Right lobe of liver (tissue), 6 donors: Measurements from ENCODE around the gene ROGDI. TPM values are rescaled to one million over a fixed set of nuclear protein-coding genes. Genes with fewer than 3 reads are reported as not detected.
A peak's percentile ranks its signal among the peaks of the same experiment; 100 is the strongest.

Experiments
- ATAC-seq, 4 donors: fragments of 200-7000 bp; cut with Tn5 transposase; one replicate each; pipeline ENCODE4 v1.9.1; 2020; ENCODE audit warnings: mild to moderate bottlenecking in 4 of 4, moderate library complexity in 4 of 4
- DNase-seq, 3 donors: peaks; one replicate each; pipeline ENCODE4 v3.0.0-alpha.2; 2020
- H3K27ac ChIP-seq, 3 donors: fragments of 200-600 bp; one replicate each; pipeline ENCODE4 v1.8.0; 2022
- H3K27me3 ChIP-seq, 2 donors: fragments of 200-600 bp; one replicate each; pipeline ENCODE4 v1.8.0; 2022
- H3K36me3 ChIP-seq, 4 donors: fragments of 200-600 bp; sonication (generic) in 1 of 4; one replicate each; pipeline versions ENCODE4 v1.5.1 to v1.8.0; 2017 to 2022; ENCODE audit warnings: control low read depth in 1 of 4
- H3K4me1 ChIP-seq, 4 donors: fragments of 200-600 bp; sonication (generic) in 1 of 4; one replicate each; pipeline versions ENCODE4 v1.5.1 to v1.8.0; 2017 to 2022; ENCODE audit warnings: control low read depth in 1 of 4
- H3K4me3 ChIP-seq, 3 donors: fragments of 200-600 bp; one replicate each; pipeline ENCODE4 v1.8.0; 2022
- H3K9me3 ChIP-seq, 4 donors: fragments of 200-600 bp; sonication (generic) in 1 of 4; one replicate each; pipeline versions ENCODE4 v1.5.1 to v1.8.0; 2017 to 2022; ENCODE audit warnings: control low read depth in 1 of 4
- POLR2A ChIP-seq: fragments of 450-650 bp; IDR thresholded peaks from one replicate; pipeline ENCODE4 v1.6.1; 2017; ENCODE audit warnings: antibody characterized with exemption, mild to moderate bottlenecking
- whole genome bisulfite sequencing: methylation state at CpG from one replicate; pipeline ENCODE4 v1.1.6; 2018; ENCODE audit warnings: low coverage, low lambda C conversion rate; ENCODE audit not compliant: insufficient coverage; ENCODE audit errors: missing lambda C conversion rate; 5-methylcytosine and 5-hydroxymethylcytosine counted together
- intact Hi-C, 2 donors: fragments of 100-400 bp; cut with DNase I; formaldehyde crosslinking; loops; one replicate each; pipeline versions ENCODE4 v1.11.2 to v1.14.1; 2022
- long read RNA-seq: library from polyadenylated mRNA; unstranded; transcript quantifications from one replicate; pipeline ENCODE4 v2.0.0, GENCODE V29; 2019
- total RNA-seq, 6 experiments: library from RNA; depleted of rRNA in 2 of 6; stranded (reverse); fragments of >200 nt in 2 of 6; fragmentation: NEBNext Ultra II Directional in 3 of 6; extraction: Animal tissue kit (Norgen Biotek cat#: 25700) in 3 of 6; gene quantifications; one replicate each; pipeline versions ENCODE4 v1.1.0 to v1.2.4, GENCODE V29; 2016 to 2023
- TF ChIP-seq, protein P1 (sequence below), 4 donors: fragments of 200-600 bp in 3 of 4; fragments of 450-650 bp in 1 of 4; IDR thresholded peaks; one replicate each; pipeline versions ENCODE4 v1.5.1 to v1.8.0; 2016 to 2022; ENCODE audit warnings: antibody characterized with exemption in 4 of 4, mild to moderate bottlenecking in 2 of 4
- donor health status: DM: no; HTN: yes; CAD: no.
- donor health status: DM: no; HTN: no; CAD: no.
- donor health status: DM: no; HTN: no; CAD: no.
- donor health status: DM: no; HTN: yes; CAD: no.
- donor health status: DM: no; HTN: yes; CAD: no.

ROGDI gene, protein sequence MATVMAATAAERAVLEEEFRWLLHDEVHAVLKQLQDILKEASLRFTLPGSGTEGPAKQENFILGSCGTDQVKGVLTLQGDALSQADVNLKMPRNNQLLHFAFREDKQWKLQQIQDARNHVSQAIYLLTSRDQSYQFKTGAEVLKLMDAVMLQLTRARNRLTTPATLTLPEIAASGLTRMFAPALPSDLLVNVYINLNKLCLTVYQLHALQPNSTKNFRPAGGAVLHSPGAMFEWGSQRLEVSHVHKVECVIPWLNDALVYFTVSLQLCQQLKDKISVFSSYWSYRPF
- total RNA-seq = 10 to 100 TPM in 5 of 6 experiments, 1 to 10 TPM in 1; 8.3 to 24.2 (median 14.0) TPM
- long read RNA-seq, partial matches to known transcripts = 2 of 5 reads
- long read RNA-seq, other reads (novel, unspliced or antisense) = 1 of 5 reads

DNA sequence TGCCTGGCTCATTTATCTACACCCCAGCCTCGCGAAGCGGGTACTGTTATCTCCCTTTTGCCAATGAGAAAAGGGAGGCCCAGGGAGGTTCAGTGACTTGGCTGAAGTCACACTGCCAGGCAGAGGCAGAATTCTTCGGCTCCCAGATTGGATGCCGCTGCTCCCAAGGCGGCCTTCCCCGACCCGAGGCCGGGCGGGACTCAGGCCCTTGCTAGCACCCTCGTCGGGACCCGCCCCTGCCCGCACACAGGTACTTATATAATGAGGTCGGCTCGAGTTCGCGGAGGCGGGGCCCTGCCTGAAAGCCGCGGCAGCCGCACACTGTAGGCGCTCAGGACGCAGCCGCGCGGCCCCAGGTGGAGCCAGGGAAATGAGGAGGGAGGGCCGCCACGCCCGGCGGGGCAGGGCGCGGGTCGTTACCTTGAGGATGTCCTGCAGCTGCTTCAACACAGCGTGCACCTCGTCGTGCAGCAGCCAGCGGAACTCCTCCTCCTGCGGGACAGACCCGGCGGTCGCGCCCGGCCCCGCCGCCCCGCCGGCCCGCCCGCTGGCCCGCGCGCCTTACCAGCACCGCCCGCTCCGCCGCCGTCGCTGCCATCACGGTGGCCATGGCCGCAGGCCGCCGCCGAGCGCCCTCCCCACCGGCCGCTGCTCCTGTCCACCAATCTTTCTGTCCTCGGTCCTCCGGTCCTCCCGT is at the start of gene ROGDI:
Gene ROGDI, minus strand, starts transcription at position 672 of the 697 bp plus-strand sequence. Its CDS starts 62 bp downstream, at position 610.
- Histone ChIP-seq H3K9me3 (no peaks in the 10 kb centered on the region), H3K4me3 (peak within 1 kb of the TSS; percentile 96 to 99 (median 98)), H3K27me3 (no peaks in the 10 kb centered on the region), H3K36me3 (peaks cover 0 to 20% (median 0%) of the 10 kb centered on the region in 4 donors), H3K27ac (peak within 1 kb of the TSS; percentile 20 to 81 (median 73)), H3K4me1 (peaks cover 0 to 12% (median under 1%) of the 10 kb centered on the region in 4 donors)
- intact Hi-C loops = no loop called here
- DNase-seq = peak; percentile 89 to 95 (median 95)
- ATAC-seq = peak; percentile 73 to 80 (median 78)
- WGBS = 0% methylated on average over 1 of the region's 70 CpGs
- peak; percentile 37 for TF ChIP-seq POLR2A
- TF ChIP-seq, protein P1, sequence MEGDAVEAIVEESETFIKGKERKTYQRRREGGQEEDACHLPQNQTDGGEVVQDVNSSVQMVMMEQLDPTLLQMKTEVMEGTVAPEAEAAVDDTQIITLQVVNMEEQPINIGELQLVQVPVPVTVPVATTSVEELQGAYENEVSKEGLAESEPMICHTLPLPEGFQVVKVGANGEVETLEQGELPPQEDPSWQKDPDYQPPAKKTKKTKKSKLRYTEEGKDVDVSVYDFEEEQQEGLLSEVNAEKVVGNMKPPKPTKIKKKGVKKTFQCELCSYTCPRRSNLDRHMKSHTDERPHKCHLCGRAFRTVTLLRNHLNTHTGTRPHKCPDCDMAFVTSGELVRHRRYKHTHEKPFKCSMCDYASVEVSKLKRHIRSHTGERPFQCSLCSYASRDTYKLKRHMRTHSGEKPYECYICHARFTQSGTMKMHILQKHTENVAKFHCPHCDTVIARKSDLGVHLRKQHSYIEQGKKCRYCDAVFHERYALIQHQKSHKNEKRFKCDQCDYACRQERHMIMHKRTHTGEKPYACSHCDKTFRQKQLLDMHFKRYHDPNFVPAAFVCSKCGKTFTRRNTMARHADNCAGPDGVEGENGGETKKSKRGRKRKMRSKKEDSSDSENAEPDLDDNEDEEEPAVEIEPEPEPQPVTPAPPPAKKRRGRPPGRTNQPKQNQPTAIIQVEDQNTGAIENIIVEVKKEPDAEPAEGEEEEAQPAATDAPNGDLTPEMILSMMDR (IDR thresholded peaks at IDR 0.05) = no peak

DNA sequence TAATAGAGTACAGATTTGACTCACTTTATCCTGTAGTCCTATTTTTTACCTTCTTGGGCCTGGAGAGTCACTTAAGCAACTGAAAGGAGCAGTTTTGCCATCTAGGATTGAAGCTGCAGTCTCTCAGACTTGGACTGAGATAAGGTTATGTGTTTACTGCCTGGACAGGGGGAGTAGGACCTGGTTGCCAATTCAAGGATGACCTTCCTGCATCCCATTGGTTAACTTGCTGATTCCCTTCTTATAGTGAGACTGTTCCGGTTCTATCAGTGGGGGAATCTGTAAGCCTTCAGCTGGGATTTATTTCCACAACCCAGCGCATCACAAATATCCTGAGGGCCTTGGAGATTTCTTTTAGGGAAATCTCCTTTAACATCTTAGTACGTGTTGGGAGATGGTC is 47.8 kb upstream of the ROGDI start:
- no peak overlapping the region for H3K27ac ChIP-seq
- DNase-seq (no peak), ATAC-seq (no peak)
- no peaks in the 10 kb centered on the region for H3K9me3 ChIP-seq
- H3K27me3 ChIP-seq = no peaks in the 10 kb centered on the region
- no peak for TF ChIP-seq POLR2A
- TF ChIP-seq, protein P1 (IDR thresholded peaks at IDR 0.05) = no peak
- intact Hi-C loops = no loop called here
- H3K4me1 ChIP-seq = peaks cover 0 to 41% (median 14%) of the 10 kb centered on the region in 4 donors
- H3K4me3 ChIP-seq = no peak overlapping the region
- peaks cover 0 to 22% (median 2%) of the 10 kb centered on the region in 4 donors for H3K36me3 ChIP-seq
- 80% methylated on average over 3 of the region's 3 CpGs for WGBS

DNA sequence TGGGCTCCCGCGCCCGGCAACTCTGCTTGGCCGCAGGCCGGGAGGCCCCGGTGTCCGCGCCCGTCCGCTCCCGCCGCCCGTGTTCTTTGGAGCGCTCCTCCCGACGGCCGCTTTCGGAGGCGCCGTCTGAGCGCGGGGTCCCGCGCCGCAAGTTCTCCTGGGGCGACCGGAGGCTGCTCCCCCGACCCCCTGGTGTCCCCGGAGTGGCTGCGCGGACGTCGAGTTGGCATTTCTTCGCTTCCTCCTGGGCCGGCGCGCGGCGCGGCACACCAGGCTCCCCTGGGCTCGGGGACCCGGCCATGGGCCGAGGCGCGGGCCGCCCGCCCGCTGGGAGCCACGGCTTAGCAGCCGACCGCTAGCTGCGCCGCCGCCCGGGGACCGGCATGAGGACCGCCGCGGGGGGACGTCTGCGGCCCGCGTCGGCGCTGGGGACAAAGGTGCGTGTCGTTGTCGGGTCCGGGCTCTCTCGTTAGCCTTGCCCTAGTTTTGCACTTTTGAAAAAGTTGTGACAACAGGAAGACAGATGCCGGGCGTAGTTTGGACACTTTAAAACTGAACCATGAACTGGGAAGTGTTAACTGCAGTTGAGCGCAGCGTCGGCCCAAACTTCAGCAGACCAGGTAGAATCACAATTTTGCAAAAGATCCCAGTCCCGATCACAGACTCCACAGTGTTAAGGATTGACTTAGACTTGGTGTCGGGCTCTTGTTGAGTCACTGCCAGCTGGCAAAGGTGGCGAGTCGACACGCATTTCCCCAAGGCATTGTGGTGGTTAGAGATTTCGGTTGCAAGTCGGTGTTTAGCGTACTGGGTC is 45.5 kb upstream of the ROGDI start:
- H3K27me3 ChIP-seq = no peaks in the 10 kb centered on the region
- TF ChIP-seq POLR2A = no peak
- TF ChIP-seq, protein P1 (IDR thresholded peaks at IDR 0.05) = no peak
- 0% methylated on average over 37 of the region's 83 CpGs for WGBS
- ATAC-seq = peak; percentile 5 to 42 (median 22)
- intact Hi-C loops = no loop called here
- peak overlapping the region; percentile 85 to 97 (median 89) for H3K4me3 ChIP-seq
- H3K36me3 ChIP-seq = peaks cover 0 to 22% (median 10%) of the 10 kb centered on the region in 4 donors
- H3K4me1 ChIP-seq = peaks cover 0 to 41% (median 14%) of the 10 kb centered on the region in 4 donors
- DNase-seq = peak; percentile 56 to 76 (median 71)
- H3K27ac ChIP-seq = peak overlapping the region; percentile 87 to 96 (median 93)
- H3K9me3 ChIP-seq = no peaks in the 10 kb centered on the region
